Kidney epithelial cell (primary cell): ENCODE measurements around the gene TRAF1. TPM values are rescaled to one million over a fixed set of nuclear protein-coding genes. Genes with fewer than 3 reads are reported as not detected.

Source experiments
- DNase-seq: peaks from one replicate; pipeline ENCODE4 v3.0.0-alpha.2; 2010; ENCODE audit warnings: low read depth
- H3K27me3 ChIP-seq: 2 replicates; pipeline ENCODE4 v1.6.0; 2011; ENCODE audit warnings: low read length; ENCODE audit not compliant: control insufficient read depth, insufficient read depth
- H3K36me3 ChIP-seq: 2 replicates; pipeline ENCODE4 v1.5.1; 2011; ENCODE audit warnings: low read length; ENCODE audit not compliant: control insufficient read depth, insufficient read depth
- H3K4me3 ChIP-seq: 2 replicates; pipeline ENCODE4 v1.5.1; 2011; ENCODE audit warnings: low read depth, mild to moderate bottlenecking, control low read depth, low read length
- total RNA-seq: library from RNA; depleted of rRNA; stranded (reverse); fragments of >200 nt; gene quantifications from 2 replicates; pipeline ENCODE4 v1.2.3, GENCODE V29; 2015
- TF ChIP-seq, protein P1 (sequence below): IDR thresholded peaks from 2 replicates; pipeline ENCODE4 v1.5.1; 2011; ENCODE audit warnings: mild to moderate bottlenecking, moderate library complexity, low read length, control low read depth, inconsistent platforms; ENCODE audit not compliant: insufficient read depth, poor library complexity, severe bottlenecking

Gene TRAF1
- total RNA-seq, 1 donor from 2014 or later, result 7.5 TPM

- no peaks in the 10 kb centered on the region for H3K36me3 ChIP-seq
- no peaks in the 10 kb centered on the region for H3K27me3 ChIP-seq
- no peak for DNase-seq
- H3K4me3 ChIP-seq, result no peak overlapping the region
- TF ChIP-seq, protein P1, sequence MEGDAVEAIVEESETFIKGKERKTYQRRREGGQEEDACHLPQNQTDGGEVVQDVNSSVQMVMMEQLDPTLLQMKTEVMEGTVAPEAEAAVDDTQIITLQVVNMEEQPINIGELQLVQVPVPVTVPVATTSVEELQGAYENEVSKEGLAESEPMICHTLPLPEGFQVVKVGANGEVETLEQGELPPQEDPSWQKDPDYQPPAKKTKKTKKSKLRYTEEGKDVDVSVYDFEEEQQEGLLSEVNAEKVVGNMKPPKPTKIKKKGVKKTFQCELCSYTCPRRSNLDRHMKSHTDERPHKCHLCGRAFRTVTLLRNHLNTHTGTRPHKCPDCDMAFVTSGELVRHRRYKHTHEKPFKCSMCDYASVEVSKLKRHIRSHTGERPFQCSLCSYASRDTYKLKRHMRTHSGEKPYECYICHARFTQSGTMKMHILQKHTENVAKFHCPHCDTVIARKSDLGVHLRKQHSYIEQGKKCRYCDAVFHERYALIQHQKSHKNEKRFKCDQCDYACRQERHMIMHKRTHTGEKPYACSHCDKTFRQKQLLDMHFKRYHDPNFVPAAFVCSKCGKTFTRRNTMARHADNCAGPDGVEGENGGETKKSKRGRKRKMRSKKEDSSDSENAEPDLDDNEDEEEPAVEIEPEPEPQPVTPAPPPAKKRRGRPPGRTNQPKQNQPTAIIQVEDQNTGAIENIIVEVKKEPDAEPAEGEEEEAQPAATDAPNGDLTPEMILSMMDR, result no peak
Measured at GRCh38 chr9:120878188-120879130, 48.1 kb downstream of the TRAF1 start.

DNA sequence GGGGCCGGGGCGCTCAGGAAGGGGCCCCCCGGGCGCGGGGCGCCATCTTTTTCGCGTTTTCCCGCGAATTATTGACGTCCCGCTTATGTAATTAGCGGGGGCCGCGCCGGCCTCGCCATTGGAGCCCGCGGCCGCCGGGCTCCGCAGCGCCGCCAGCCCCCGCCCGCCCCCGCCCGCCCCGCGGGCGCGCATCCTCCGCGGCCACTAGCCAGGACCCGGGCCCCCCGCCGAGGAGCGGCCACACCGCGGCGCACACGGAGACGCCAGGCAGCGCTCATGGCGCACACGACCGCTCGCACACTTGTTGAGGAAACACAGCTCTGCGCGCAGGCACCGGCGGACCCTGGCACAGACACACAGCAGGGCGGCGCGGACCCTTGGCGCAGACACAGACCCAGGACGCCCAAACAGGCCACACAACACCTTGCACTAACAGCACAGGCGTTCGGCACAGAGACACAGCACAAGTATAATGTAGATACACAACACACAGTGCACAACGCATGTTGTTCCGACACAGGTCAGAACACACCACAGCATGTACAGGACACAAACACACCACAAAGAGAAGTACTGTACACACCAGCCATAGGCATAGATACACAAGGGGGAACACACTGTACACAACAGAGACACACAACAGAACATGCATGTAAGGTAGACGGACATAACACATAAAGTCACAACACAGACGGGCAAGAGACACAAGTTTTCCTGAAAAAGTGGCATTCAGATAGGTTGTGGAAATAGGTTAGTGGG is 49.1 kb downstream of the TRAF1 start:
- peak overlapping the region; percentile 53 for H3K4me3 ChIP-seq
- no peaks in the 10 kb centered on the region for H3K27me3 ChIP-seq
- H3K36me3 ChIP-seq, result no peaks in the 10 kb centered on the region
- TF ChIP-seq, protein P1, result no peak
- no peak for DNase-seq

DNA sequence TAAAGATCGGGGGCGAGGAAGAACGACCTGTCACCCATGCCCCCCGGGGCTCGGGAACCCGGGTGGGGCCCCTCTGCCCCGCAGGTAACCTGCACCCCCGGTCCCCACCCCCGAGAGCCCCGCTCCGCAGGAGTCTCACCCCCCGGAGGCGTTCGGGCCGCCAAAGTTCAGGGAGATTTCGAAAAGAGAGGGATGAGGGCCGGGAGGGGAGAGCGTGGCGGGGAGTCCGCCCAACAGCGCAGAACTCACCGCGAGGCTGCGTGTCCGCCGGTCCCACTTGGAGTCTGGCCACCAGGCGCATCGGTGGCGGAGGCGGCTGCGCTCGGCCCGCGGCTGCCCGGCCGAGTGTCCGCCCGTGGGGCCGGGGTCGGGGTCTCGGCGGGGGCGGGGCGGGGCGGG is 49.8 kb downstream of the TRAF1 start, which contains the start of gene PHF19:
TSS of gene PHF19 (minus strand) at position 347 of the 399 bp plus-strand sequence. CDS start 2,447 bp downstream, outside the sequence.
- TF ChIP-seq, protein P1, result no peak
- Histone ChIP-seq H3K36me3 (no peaks in the 10 kb centered on the region), H3K4me3 (peak within 1 kb of the TSS; percentile 53), H3K27me3 (no peaks in the 10 kb centered on the region)
- DNase-seq, result no peak

- peak; percentile 59 for DNase-seq
- TF ChIP-seq, protein P1, result peak; percentile 14
- Histone ChIP-seq H3K27me3 (no peaks in the 10 kb centered on the region), H3K36me3 (no peaks in the 10 kb centered on the region), H3K4me3 (peak overlapping the region; percentile 53)
Measured at GRCh38 chr9:120875954-120876841, 50.4 kb downstream of the TRAF1 start.

- Histone ChIP-seq H3K4me3 (peak overlapping the region; percentile 53), H3K36me3 (no peaks in the 10 kb centered on the region), H3K27me3 (no peaks in the 10 kb centered on the region)
- TF ChIP-seq, protein P1, result no peak
- no peak for DNase-seq
Measured at GRCh38 chr9:120875643-120875953, 51.0 kb downstream of the TRAF1 start.
